ENCODE measurements around the gene CSF3R.
"Not testable (repeated sequence)": the region's sequence is repeated elsewhere in the genome, so short reads cannot be mapped to it uniquely, and the experiment has no call there.

CSF3R gene

DNA sequence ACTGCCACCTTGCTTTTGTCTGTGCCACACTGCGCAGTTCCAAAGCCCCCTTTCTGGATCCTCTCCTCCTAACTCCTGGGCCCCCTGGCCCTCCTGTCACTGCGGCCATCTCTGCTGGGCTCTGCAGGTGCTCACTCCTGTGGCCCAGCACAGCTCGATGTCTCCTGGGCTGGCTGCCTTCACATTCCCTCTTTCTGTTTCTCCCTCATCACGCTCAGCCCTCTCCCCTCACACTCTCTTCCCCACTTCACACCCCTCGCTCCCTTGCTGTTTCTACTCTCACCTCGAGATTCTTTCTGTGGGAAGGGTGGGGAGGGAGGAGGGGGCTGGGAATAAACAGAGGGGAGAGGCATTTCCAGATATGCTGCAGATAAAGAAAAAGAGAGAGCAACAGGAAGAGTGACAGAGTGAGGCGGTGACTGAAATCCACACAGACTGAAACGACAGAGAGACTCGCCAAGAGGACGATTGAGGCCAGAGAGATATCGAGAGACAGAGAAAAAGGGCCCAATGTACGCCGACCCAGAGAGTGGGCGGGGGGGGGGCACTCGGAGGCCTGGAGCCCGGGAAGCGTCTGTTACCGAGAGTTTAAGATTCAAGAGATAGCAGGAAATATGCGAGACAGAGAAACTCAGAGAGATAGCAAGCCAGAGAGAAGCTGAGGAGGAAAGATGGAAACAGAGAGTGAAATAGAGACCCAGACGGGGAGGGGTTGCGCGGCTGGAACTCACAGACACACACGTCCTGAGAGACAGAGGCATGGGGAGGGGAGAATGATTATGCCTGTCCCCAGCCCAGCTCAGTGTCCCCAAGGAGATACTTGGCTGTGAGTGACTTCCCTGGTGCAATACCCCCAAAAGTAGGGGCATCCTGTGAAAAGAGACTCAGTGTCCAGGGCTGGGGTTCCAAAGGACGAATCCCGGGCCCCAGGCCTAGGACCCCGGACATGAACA, 666 bp downstream of the CSF3R start:
- DNase-seq (ENCODE audit: low read depth), result no peak

DNA sequence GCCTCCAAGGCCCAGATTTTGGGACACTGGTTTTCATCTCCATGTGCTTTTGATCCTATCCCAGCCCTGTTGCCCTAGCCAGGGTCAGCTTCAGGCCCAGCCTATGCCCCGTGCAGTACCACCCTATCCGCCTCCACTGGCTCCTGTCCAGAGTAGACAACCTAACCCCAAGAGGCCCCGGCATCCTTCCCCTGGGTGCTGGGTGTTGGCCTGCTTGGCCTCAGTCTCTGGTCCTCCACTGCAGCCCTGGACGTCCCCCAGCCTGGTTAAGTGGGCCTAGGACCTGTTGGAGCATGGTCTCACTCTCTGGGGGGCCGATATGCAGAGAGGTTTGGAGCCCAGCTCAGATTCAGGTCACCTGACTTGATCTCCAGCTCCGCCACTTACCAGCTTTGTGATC, 1.6 kb downstream of the CSF3R start:
- no peak for DNase-seq (ENCODE audit: low read depth)

DNA sequence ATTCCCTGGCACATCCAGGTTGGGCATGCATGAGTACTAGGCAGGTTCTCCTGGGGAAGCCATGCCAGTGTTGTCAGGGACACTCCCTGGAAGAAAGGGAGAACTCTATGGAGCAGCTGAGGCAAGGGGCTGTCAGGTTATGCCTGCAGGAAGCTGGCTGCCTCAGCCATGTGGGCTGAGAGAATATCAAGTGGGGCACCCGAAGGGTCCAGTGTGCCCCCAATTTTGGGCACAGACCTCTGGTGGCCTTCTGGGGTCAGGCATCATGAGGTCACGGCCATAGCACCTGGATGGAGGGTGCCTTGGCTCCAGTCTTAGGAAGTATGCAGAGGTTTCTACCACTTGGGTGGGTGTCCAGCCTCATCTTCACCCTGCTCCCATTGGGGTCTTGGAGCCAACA, 2.6 kb downstream of the CSF3R start:
- no peak for DNase-seq (ENCODE audit: low read depth)

DNA sequence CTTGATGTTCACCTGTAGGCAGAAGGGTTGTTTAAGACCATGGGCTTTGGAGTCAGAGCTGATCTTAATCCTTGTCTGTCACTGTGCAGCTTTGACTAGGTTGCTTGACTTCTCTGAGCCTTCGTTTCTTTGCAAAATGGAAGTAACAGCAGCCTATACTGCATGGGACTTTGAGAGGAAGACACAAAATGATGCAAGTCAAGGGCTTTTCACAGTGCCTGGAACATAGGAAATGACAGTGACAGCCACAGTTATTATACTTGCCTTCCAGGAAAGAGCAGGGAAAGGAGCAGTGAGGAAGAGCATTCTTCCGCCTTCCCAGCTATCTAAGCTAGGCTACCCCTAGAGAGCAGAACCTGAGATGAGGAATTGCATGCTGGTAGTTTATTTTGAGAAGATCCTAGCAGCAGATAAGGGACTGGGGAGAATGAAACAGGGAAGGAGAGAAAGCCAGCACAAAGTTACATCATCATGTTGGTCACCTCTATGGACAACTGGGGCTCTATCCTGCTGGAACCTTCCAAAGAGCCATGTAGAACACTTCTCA, 3.1 kb downstream of the CSF3R start:
- DNase-seq (ENCODE audit: low read depth), result no peak

DNA sequence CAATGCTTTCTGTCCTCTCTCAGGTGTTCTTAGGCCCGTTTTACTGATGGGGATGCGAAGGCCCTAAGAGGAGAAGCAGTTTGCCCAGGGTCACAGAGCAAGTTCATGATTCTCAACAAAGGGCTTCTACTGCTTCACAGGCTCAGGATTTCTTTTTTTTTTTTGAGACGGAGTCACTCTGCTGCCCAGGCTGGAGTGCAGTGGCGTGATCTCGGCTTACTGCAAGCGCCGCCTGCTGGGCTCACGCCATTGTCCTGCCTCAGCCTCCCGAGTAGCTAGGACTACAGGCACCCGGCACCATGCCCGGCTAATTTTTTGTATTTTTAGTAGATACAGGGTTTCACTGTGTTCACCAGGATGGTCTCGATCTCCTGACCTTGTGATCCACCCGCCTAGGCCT, 5.1 kb downstream of the CSF3R start:
- not testable (repeated sequence) for DNase-seq (ENCODE audit: low read depth)

DNA sequence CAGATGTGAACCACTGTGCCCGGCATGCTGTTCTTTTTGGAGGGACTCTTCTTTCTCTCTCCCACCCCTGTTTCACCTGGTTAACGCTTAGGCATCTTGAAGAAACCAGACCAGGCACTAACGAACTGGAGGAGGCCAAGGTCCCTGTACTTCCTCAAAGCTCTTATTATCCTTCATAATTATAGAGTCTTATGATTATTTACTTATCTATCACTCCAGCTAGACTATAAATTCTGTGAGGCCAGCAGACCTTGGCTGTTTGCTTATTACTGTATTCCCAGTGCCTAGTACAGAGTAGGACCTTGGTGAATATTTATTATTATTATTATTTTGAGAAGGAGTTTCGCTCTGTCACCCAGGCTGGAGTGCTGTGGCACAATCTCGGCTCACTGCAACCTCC, 5.8 kb downstream of the CSF3R start:
- DNase-seq (ENCODE audit: low read depth), result no peak

DNA sequence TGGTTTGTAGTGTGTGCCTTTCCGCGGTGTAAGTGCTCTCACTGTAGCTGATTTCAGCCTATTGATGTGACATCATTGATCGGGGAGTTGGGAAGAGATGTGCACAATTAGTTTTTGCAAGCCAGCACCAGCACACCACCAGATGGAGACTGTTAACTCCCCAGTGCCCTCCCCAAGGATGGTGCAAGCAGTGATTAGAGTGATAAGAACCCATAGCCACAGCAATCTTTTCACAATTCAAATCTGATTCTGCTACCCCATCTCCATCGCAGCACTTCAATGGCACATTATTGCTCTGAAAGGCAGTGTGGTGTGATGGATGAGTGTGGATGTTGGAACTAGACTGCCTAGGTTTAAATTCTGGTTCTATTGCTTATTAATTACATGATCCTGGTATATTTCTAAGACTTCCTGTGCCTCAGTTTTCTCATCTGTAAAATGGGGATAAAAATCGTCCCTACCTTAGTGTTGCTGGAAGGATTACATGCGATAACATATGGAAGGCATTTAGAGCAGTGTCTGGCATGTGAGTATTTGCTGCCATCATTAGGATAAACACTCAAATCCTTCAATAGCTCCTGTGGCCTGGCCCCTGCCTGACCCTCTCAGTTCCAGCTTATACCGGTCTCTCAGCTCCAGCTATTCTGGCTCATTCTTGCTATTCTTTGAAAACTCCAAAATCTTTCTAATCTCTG, 6.7 kb downstream of the CSF3R start:
- DNase-seq (ENCODE audit: low read depth), result no peak

DNA sequence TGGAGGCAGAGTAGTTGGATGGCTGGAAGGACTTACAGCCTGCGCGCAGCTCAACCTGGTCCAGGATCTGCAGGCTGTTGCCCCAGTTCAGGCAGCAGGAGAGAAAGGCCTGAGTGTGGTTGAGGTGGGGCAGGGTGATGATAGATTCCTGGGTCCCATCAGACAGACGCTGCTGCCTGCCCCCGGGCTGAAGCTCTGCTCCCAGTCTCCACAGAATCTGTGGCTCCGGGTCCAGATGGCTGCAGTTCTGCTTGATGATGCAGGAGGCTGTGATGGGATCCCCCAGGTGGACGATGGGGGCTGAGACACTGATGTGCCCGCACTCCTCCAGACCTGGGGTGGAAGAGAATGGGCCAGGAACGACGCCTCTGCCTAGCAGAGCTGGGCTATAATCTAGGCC, 7.4 kb downstream of the CSF3R start:
- no peak for DNase-seq (ENCODE audit: low read depth)

DNA sequence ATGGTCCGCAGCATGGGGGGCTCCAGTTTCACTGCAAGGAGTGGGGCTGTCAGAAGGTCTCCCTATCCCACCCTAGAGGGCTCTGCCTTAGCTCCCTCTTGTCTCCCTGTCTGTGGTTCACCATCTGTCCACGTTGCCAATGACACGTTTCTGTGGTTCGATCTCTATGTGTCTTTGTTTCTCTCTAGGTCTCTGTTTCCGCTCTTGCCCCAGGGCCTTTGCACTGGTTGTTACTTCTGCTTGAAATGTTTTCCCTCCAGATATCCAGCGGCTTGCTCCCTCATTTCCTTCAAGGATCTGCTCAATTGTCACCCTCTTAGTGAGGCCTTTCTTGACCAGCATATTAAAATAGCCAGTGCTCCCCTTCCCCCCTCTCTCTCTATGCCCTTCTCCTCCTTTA, 10.1 kb downstream of the CSF3R start:
- DNase-seq (ENCODE audit: low read depth), result no peak

DNA sequence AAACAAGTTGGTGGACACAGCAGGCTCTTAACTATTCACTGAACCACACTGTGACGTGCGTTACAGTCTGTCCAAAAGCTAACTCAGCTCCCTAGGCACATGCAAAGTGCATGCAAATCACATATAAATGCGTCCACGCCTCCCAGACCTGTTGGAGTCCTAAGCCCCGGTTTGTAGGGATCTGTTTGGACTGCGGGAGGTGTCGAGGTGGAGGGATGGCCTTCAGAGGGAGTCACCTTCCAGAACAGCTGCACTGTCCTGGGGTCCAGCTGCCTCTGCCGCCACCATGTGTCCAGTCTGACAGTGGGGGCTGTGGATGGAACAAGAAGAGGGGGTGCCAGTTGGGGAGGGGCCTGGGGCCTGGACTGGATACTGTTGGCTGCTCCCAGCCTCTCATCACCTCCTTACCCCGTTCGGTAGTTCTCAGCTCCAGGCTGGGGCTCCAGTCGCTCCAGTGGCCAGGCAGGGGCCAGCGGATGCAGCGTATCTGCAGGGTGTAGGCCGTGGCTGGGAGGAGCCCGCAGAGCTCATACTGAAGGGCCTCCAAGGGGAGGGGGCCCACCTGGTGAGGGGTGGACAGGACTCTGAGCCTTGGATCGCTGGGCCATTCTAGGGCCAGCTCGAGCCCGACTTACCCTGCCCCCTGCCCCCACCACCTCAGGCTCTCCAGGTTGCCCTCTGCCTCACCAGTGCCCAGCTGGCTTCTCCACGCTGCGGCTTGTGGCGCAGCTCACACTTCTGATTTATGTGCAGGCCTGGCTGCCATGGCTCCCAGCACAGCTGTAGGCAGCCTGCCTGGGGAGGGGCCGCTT, 10.7 kb downstream of the CSF3R start:
- DNase-seq (ENCODE audit: low read depth), result no peak

DNA sequence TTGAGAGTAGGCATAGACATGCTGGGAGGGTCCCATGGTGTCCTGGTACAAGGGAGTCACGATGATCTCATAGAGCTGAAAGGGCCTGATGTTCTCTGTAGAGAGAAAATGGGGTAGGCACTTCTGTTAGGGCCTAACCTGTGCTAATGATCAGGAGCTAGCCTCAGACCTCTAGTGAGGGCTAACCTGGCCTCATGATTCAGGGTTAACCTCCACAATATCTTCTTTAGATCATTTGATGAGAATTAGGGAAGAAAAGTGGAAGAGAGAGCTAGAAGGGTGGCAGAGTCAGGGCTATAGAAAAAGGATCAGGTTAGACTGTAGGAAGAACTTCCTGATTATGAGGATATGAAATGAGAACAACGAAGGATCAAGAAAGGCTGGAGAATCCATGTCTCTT, 13.6 kb downstream of the CSF3R start:
- DNase-seq (ENCODE audit: low read depth), result no peak

DNA sequence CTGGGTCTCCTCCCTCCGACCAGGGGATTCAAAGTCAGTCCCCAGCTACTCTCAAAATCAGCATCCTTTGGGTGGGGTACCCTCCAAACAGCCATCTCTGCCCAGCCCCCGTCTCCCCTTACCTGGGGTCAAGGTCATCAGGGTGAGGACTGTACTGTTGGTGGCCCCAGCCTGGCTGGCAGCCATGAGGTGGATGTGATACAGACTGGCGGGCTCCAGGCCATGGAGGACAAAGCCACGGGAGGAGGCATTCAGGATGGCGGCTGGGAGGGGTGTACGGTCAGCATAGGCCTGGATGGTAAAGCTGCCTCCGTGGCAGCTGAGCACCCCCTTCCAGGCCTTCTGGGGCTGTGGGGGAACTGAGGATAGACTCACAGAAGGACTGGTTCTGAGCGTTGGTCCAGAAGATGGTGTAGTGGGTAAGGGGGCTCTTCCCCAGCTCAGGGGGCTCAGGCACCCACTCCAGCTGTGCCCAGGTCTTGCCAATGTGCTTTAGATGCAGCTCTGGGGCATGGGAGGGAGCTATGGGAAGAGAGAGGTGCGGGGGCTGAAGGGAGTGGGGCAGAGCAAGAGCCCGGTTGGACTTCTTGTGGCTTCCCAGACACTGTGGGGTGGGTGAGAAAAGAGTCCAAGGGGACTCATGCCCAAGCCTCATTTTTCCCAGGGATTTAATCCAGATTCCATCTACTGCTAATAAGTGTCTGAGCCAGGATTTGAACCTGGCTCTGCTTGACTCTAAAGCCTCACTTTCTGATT, 14.8 kb downstream of the CSF3R start:
- no peak for DNase-seq (ENCODE audit: low read depth)

DNA sequence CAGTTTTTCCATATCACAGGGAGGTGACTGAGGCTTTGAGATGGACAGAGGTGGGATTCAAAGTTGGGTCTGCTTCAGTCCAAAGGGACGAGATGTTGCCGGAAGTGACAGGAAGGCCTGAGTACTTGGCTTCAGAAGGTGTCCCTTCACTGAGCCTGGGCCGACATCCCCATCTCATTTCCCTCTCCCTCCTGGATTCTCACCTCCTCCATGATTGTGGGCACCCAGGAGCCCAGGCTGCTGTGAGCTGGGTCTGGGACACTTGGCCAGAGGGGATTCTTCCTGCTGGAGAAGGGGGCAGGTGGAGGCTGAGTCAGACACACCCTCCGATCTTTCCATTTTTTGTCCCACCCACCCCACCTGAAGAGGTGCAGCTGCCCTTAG, 15.7 kb downstream of the CSF3R start:
- DNase-seq (ENCODE audit: low read depth), result no peak

DNA sequence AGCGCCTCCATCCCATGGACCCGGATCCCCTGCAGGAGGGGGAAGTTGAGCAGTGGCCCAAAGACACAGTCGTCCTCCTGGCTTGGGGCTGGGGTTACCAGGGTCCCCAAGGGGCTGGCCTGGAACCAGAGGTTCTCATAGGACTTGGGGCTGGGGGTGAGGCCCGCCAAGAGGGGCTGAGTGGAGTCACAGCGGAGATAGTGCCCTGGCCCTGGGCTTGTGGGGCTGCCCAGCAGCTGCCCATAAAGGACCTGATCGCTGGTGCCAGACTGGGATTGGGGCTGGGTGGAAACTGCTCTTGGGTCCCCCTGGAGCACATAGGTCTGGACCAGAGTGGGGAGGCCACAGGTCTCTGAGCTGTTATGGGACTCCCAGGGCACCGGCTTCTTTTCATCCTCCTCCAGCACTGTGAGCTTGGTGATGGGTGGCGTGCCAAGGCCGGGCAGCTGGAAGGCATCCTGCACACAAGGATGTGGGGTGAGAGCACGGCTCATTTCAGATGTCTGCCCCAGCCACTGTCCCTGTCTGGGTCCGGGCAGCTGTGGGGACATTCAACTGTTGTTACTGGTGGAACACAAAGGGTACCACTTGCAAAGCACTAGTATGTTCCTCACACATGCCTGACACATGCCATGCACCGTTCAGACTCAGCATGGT, 16.2 kb downstream of the CSF3R start:
- no peak for DNase-seq (ENCODE audit: low read depth)

DNA sequence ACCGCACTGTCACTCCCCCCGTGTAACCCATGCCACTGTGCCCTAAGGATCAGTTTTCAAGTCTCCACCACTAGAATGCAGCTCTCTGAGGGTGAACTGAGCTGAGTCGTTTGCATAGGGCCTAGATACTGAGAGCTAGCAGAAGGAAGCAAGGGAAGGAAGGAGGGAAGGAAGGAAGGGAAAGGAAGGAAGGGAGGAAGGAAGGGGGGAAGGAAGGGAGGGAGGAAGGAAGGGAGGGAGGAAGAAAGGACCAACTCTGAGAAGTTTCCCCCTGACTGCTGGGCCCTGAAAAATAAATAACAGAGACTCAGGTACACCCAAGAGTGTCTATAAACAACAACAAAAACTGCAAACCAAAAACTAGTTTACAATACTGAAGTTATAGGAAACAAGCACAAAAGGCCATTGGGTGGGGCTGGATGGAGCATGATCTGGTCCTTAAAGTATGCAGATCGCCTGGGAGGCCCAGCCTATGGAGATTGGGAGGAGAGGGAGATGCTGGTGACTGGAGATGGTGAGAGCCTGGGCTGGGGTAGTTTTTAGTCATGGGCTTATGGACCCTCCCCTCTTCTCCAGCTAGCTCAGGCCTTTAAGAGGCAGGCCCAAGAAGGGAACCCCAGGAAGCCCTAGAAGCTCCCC, 16.9 kb downstream of the CSF3R start:
- no peak for DNase-seq (ENCODE audit: low read depth)

DNA sequence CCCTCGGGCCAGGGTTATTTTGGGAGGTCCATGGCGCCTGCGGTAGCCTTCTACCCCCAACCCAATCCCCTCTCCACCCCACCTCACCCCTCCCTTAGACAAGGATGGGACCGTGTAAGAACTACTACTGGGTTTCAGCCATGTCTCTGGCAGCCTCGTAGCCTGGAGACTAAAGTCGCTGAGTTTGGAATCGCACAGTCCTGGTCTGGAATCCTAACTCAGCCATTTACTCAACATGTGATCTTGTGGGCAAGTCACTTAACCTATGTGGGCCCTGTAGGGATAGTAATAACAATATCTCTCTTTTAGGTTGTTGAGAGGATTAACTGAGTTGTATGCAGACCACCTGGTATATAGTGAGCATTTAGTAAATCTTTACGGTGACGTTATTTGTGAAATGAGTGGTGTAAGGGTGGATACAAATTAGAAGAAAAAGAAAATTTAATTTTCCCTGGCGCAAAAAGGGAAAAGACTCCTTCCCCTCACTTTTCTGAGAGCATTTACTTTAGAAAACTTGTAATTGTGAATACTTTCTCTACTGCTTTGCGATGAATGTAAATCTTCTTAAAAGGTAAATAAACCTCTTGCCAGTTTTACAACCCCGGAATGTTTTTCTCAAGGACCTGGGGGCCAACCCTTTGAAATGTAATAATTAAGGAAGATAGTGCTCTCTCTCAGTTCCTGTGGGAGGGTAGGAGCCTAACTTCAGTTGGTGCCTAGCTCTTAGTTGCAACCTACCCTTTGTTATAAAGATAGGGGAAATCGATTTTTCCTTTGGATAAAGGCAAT, 17.9 kb downstream of the CSF3R start:
- no peak for DNase-seq (ENCODE audit: low read depth)

DNA sequence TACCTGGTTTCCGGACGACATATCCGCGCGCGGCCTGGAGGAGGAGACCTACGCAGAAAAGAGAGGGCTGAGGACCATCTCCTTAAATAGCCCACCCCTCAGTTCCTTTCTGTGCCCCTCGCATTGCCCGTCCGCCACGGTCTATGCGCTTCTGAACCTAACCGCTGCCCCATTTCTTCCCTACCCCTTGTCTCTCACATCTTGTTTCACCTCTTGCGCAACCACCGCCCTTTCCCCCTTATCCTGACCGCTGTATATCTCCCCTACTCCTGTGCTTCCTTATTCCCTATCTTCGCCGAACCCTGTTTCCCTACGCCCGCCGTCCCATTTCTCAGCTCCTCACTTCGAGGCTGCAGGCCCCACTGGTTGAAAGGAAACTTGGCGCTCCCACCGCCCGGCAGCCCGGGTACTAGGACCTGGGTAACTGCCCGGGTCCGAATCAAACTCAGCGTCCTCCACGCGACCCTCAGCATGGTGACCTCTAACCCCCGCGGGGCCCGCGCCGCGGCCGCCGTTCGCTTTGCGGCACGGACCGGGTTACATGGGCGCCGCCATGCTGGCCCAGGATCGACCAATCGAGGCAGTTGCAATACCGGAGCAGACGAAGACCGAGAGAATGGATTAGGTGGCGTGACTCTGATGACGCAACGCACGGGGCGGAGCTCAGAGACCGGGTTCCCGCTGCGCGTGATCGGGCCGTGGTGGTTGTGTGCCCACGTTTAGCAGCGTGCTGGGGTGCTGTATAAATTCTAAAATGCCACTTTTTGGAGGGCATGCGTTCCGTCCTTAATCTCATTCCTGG, 18.7 kb downstream of the CSF3R start, which contains the start of gene MRPS15:
Gene MRPS15 (minus strand): TSS at position 582 of the 802 bp plus-strand sequence. CDS start 109 bp downstream, at position 473.
- peak; percentile 81 for DNase-seq (ENCODE audit: low read depth)

DNA sequence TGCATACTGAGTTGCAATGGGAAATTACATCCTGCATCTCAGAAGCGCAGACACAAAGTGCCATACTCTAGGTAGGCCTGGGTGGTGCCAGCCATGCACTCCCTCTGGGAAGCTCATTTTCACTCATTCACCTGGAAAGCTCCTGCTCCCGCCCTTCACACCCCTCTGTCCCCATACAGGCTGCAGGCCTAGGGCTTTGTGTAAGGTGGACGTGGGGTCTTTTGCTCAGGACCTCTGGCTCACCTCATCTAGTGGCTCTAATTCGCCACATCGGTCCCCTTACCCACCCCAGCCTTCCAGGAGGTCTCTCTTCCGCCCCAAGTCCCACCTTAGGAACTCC, 19.3 kb downstream of the CSF3R start:
- DNase-seq (ENCODE audit: low read depth), result no peak

DNA sequence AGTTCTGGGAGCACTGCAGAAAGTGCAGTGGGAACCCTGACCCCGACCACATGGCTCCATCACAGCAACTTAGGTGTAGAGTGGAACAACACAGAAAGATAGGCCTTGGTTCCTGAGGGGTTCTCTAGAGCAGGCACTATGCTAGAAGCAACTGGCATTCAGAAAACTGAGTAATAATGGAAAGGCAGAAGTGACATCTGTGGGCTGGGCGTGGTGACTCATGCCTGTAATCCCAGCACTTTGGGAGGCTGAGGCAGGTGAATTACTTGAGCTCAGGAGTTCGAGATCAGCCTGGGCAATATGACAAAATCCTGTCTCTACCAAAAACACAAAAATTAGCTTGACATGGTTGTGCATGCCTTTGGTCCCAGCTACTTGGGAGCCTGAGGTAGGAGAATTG, 23.8 kb downstream of the CSF3R start:
- DNase-seq (ENCODE audit: low read depth), result no peak
